ENCODE results near the gene SPPL2A.
A peak's percentile ranks its signal among the peaks of the same experiment; 100 is the strongest.
"Not testable (repeated sequence)": the region's sequence is repeated elsewhere in the genome, so short reads cannot be mapped to it uniquely, and the experiment has no call there.

SPPL2A gene, protein sequence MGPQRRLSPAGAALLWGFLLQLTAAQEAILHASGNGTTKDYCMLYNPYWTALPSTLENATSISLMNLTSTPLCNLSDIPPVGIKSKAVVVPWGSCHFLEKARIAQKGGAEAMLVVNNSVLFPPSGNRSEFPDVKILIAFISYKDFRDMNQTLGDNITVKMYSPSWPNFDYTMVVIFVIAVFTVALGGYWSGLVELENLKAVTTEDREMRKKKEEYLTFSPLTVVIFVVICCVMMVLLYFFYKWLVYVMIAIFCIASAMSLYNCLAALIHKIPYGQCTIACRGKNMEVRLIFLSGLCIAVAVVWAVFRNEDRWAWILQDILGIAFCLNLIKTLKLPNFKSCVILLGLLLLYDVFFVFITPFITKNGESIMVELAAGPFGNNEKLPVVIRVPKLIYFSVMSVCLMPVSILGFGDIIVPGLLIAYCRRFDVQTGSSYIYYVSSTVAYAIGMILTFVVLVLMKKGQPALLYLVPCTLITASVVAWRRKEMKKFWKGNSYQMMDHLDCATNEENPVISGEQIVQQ

DNA sequence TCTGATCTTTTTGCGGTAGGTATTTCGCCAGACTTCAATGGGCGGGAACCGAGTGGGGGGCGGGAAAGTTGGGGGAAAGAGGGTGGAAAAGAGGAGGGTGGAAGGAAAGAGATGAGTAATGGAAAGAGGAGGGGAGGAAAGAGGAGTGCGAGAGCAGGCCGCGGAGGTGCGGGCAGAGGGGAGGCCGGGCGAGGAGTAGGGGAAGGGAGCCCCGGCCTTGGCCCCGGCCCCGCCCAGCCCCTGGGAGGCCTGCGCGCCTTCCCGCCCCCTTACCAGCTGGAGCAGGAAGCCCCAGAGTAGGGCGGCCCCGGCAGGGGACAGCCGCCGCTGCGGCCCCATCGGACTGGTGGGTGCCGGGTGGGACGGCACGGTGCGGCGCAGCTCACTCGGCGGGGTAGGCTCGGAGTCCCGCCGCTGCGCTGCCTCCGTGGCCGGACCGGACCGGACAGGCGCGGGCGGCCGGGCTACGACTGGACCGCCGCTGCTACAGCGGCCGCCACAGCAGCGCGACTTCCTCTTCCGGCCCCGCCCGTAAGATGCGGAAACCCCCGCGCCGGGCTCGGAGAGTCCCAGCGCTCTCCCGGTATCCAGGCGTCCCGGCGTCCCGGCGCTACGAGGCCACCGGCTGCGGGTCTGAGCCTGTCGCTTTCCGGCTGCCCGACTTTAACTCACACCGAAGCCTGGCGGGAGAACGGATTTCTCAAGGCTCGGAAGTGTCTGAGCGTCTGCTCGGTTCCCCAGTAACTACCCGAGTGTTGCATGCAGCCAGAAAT lies at the start of gene SPPL2A:
Gene SPPL2A, minus strand, starts transcription at position 512 of the 773 bp plus-strand sequence. Its CDS starts 173 bp downstream, at position 339.
- DNase-seq (ENCODE audit: low read depth, low spot score), result peak; percentile 83

DNA sequence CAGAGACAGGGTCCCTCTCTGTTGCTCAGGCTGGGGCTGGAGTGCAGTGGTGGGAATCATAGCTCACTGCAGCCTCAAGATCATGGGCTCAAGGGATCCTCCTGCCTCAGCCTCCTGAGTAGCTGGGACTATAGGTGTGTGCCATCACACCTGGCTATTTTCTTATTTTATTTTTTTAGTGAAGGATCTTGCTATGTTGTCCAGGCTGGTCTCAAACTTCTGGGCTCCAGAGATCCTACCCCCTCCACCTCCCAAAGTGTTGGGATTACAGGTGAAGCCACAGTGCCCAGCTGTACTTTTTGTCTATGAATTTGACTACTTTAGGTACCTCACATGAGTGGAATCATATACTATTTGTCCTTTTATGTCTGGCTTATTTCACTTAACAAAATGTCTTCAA lies 49.1 kb upstream of the SPPL2A start:
- no peak for DNase-seq (ENCODE audit: low read depth, low spot score)

DNA sequence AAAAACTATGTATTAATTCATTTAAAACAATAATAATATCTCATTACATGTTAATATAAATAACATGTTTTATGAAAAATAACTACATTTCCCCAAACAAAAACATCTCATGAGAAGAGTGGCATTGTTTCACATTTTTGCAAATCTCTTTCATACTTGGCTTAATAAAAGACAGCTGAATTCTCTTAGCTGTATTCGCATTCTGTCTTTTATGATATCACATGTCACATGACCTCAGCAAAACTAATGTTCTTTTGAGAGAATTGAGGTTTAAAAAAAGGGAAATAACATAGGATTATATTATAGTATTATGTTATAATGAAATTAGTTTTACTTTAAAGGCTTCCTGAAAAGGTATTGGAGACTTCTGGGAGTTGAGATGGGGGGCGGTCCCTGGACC lies 48.4 kb upstream of the SPPL2A start:
- no peak for DNase-seq (ENCODE audit: low read depth, low spot score)

DNA sequence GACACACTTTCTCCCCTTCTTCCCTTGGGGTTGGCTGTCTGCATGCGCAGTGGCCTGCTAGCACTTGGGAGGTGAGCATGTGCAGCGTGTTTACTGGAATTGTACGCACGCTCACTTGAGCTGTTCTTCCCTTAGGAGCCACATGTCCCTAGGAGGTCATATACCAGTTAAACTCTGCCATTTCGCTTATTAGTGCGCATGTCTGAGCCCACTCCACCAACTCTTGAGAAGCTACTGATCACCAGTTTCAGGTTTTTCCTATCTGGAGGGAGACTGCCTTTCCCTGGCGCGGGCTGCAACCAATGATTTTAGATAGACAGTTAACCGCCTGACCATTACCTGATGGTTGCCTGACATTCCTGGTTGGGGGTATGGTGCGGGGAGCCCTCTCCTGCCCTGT lies 47.6 kb upstream of the SPPL2A start:
- no peak for DNase-seq (ENCODE audit: low read depth, low spot score)

DNA sequence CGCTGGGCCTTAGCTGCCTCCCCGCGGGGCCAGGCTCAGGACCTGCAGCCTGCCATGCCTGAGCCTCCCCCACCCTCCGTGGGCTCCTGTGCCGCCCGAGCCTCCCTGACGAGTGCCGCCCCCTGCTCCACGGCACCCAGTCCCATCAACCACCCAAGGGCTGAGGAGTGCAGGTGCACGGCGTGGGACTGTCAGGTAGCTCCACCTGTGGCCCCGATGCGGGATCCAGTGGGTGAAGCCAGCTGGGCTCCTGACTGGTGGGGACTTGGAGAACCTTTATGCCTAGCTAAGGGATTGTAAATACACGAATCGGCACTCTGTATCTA lies 46.6 kb upstream of the SPPL2A start:
- not testable (repeated sequence) for DNase-seq (ENCODE audit: low read depth, low spot score)

DNA sequence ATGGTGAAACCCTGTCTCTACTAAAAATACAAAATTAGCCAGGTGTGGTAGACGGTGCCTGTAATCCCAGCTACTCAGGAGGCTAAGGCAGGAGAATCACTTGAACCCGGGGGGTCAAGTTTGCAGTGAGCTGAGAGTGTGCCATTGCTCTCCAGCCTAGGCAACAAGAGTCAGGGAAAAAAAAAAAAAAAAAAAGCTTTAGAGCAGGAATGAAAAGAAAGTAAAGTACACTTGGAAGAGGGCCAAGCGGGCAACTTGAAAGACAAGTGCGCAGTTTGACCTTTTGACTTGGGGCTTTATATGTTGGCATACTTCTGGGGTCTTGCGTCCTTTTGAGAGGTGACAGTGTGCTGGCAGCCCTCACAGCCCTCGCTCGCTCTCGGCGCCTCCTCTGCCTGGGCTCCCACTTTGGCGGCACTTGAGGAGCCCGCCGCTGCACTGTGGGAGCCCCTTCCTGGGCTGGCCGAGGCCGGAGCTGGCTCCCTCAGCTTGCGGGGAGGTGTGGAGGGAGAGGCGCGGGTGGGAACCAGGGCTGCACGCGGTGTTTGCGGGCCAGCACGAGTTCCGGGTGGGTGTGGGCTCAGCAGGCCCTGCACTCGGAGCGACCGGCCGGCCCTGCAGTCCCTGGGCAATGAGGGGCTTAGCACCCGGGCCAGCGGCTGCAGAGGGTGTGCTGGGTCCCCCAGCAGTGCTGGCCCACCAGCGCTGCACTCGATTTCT lies 46.1 kb upstream of the SPPL2A start:
- not testable (repeated sequence) for DNase-seq (ENCODE audit: low read depth, low spot score)

DNA sequence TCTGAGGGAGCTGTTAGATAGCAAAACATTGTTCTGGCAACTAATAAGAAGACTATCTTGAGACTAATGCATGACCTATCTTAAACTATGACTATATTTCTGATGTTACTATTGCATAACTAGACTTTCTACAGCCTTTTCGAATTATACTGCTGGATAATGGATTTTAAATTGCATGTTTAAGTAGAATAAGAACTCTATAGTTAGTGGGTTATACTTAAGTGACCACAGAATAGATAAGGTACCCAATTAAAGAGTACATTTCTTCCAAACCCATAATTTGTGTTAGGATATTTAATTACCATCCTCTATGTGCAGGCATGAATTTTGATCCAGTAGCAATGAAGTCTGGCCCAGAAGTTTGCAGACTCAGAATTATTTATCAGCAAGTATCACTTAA lies 44.6 kb upstream of the SPPL2A start:
- DNase-seq (ENCODE audit: low read depth, low spot score), result no peak

DNA sequence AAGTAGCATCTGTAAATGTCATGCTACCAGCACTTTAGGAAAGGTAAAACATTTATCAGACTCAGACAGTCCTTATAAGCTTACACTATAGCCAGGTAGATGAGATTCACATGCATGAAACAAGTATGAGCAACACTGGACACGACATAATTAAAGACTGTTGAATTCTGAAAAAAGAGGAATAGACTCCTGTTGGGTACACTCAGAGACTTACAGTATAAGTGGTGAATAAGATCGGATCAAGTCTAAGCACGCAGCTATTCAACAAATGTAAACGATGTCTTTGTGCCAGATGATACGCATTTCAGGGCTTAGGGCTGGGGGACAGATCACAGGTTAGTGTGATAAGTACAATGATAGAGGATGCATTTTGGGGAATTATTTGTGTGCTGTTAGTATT lies 43.2 kb upstream of the SPPL2A start:
- no peak for DNase-seq (ENCODE audit: low read depth, low spot score)

DNA sequence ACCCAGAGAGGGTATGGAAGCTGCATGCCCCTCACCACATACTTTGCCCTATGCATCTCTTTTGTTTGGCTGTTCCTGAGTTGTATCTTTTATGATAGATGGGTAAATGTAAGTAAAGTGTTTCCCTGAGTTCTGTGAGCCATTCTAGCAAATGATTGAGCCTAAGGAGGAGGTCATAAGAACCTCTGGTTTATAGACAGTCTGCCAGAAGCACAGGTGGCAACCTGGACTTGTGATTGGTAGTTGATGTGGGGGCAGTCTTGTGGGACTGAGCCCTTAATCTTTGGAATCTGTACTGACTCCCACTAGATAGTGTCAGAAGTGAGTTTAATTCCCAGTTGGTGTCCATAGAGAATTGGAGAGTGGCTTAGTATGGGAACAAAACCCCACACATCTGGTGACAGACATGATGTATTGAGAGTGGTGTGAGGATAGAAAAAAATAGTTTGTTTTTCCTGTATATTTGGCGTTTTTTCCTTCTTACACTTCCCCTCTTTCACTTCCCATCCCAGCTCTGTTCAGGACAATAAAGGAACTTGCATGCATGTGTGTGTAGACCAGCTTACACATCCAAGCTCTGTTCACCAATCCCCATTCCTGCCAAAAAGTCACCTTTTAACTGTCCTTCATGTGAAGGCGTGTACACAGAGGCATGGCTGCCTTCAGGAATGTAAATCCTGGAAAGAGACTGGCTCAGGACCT lies 38.1 kb upstream of the SPPL2A start:
- no peak for DNase-seq (ENCODE audit: low read depth, low spot score)

DNA sequence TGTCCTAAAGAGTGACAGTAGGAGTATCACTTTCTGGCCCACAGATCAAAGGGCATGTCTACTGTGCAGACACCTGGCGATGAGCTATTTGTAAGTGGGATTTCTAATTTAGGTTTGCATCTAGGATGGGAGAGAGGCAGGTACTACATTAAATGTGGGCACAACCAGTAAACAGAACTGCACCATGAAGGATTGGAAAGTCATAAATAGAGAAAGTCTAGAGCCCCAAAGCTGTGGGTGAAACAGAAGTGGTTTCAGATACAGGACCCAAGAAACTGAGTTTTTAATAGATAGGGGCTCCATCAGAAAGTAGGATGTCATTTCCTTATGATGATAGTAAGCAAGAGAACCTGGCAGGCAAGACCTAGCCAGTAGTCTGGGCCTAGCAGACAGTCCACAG lies 35.2 kb upstream of the SPPL2A start:
- DNase-seq (ENCODE audit: low read depth, low spot score), result no peak

DNA sequence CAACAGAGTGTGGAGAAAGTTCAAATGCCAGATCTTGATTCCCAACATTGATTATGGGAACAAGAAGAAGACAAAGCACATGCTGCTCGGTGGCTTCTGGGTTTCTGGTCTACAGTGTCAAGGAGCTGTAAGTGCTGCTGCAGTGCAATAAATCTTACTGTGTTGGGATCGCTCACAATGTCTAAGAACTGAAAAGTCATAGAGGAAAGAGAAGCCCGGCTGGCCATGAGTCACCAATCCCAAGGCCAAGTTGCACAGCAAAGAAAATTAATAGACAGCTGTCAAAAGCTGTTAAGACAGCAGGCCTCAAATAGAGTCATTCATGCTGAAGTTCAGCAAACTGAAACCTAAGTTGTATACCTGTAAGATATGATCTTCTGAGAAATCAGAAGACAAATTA lies 33.2 kb upstream of the SPPL2A start:
- DNase-seq (ENCODE audit: low read depth, low spot score), result no peak

DNA sequence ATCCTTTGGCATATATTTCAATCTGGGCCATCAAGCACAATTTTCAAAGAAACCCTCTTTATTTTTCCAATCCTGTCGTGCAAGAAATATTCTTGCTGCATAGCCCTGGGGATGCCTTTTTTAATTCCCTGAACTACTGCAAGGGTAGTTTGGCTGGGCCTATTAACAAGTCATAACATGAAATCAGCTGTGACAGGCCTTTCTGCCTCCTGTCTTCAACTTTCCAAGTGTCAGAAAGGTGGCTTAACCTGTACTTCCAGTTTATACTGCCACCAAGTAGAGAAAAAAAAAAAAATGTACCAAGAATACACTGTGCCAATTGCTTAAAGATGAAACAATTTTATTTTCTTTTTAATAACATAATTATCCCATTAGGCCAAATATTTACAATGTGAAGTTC lies 32.4 kb upstream of the SPPL2A start:
- DNase-seq (ENCODE audit: low read depth, low spot score), result no peak

DNA sequence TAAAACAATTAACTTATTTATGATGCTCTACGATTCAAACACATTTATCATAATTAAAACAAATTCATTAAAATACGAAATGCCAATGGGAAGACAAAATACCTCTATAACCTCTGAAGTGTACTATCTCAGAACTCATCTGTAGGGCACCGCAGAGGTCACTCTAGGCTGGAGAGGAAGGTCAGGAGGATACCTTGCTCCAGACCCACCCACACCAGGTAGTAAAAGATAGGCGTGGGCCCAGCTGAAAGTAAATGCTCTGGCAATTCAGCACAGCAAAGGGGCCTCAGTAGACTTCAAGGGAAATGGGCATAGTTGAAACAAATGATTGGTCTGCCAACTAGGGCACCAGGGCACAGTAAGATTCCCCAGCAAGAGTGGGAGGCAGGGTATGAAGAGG lies 26.0 kb upstream of the SPPL2A start:
- DNase-seq (ENCODE audit: low read depth, low spot score), result no peak

DNA sequence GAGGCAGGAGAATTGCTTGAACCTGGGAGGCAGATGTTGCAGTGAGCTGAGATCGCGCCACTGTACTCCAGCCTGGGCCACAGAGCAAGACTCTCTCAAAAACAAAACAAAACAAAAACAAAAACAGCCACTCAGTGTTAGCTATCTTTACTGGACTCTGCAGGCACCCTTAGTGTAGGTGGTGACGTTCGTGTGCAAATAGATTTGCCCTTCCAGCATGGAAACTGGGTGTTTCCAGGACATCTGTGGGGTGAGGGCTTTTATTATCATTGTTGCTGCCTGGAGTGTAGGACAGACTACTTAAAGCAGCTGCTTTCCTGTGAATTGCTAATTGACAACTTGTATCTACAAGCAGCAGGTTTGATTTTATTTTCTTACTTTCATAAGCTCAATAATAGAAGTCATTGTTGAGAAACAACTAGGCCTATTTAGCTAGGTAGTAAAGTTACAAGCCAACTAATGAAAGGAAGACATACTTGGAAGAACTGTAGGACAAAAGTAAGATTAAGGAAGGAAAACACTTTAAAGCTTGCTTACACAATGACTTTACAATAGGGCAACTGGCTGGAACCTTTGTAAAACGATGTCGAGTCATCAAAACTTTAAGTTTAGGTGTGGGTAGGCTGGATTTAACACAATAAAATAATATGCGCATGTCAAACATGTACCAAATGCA lies 25.4 kb upstream of the SPPL2A start:
- no peak for DNase-seq (ENCODE audit: low read depth, low spot score)

DNA sequence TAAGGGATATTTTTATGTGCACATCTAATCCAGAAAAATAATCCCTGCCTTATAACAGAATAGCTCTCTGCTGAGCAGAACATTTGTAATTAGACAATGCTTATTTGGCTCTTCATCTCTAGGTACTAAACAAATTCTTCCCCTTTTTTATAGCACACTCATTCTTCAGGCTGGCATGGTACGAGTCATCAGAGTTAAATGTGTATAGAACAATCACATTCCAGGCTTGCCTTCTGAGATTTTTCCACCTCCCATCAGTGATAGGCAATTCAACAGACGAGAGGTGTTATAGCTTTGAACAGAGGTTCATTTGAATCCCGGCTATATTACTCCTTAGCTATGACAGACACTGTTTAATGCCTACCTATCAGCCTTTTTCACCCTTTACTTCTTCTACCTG lies 21.4 kb upstream of the SPPL2A start:
- no peak for DNase-seq (ENCODE audit: low read depth, low spot score)

DNA sequence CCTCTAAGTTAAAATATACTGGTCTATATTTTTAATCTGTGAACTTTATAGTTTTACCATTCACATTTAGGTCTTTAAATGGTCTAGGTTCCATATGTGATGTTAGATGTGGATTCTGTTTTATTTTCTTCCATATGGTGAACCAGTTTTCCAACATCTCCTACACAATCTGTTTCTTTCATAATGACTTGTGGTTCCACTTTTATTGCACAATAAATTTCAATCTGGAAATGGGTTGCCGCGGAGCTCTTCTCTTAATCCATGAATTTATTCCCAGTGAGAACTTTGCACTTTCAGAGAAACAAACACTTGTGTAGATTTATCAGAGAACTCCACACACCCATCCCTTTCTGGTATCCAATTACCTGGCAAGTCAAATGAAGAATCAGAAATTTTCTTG lies 20.9 kb upstream of the SPPL2A start:
- no peak for DNase-seq (ENCODE audit: low read depth, low spot score)

DNA sequence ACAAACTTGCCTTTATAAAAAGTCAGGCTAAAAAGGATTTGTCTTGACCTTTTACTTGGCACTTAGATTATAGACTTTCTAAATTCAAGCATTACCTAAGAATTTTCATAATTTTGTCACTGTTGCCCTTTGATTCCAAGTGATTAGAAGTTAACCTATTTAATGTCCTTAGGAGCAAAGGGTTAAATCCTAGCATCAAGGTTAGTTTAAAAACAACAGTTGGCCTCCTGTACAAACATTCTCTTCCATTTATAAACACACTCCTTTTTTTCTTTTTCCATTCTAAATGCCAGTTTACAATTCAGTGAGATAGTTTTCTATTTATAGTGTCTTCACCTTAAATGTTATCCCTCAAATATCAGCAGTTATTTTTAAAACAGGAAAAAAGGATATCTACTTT lies 18.4 kb upstream of the SPPL2A start:
- no peak for DNase-seq (ENCODE audit: low read depth, low spot score)

DNA sequence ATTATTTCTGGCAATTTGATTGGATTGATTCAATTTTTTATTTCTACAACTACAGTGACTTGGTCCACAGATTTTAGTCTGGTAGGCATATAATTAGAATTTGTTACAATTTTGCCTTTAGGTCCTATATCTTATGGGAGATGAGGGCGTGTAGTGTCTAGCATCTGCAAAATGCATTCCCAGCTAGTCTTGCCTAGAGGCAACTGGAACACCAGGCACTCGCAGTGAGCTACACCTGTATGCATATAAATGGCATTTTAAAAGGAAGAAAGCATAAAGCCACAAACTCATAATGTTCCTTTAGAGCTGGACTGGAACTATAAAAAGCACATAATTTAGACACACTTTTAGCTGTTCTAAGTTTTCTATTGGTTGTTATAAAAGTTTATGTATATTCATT lies 17.9 kb upstream of the SPPL2A start:
- DNase-seq (ENCODE audit: low read depth, low spot score), result no peak

DNA sequence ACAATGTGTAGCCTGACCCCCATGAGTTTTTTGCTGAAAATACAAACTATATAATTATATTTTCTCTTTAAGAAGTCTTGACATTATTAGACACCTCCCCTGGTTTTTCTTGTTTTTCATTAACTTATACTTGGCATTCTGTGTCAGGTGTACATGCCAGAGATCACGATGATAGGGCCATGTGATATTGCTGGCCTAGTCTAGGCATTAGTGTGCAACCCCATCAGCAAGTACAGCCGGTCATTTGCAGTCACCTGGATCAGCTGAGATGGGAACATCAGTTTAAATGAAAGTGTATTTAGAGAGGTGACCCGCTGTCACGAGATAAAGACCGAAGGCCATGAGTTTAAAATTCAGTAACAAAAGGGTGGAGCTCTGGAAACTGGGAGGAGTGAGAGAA lies 12.6 kb upstream of the SPPL2A start:
- no peak for DNase-seq (ENCODE audit: low read depth, low spot score)

DNA sequence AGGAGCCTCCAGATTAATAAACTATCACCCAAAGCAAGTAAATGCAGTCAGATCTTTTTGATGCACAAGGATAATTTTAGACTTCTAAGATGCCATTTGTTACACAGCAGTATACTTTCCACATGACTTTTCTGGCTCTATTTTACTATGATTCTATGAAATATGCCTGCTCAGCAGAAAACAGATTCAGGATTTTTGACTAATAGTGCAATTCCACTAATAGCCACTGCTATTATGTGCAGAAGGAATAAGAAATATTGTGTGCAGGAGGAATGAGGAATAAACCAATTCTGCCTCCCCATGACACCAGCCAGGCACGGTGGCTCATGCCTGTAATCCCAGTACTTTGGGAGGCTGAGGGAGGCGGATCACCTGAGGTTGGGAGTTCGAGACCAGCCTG lies 11.5 kb upstream of the SPPL2A start:
- DNase-seq (ENCODE audit: low read depth, low spot score), result no peak

DNA sequence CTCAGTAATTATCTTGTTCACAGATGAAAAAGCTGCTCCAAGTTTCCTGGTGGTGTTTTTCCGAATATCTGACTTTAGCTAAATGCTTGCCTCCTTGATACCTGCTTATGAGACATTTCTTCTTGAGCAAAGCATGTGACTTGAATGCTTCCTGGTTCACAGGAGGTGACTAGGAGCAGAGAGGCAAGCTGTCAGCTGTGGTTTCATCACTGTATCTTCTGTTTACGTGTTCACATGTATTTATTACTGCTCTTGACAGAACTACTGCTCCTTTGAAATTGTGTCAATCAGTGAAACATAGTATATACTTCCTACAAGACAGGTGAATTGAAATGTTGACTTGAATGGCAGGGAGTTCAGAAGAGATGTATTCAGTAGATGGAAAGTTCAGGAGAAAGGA lies 8.9 kb upstream of the SPPL2A start:
- no peak for DNase-seq (ENCODE audit: low read depth, low spot score)
